GM23338 (cell line): ENCODE results near the gene LCN10. TPM values are rescaled to one million over a fixed set of nuclear protein-coding genes. Genes with fewer than 3 reads are reported as not detected.

Experiments used
- ATAC-seq: fragments of 200-7000 bp; cut with Tn5 transposase; 3 replicates; pipeline ENCODE4 v1.9.1; 2020
- DNase-seq: peaks from one replicate; pipeline ENCODE4 v3.0.0-alpha.2; 2015; ENCODE audit warnings: low spot score
- H2AFZ ChIP-seq: fragments of 200-600 bp; sonication (generic); 2 replicates; pipeline ENCODE4 v1.8.0; 2016; ENCODE audit warnings: antibody characterized with exemption, mild to moderate bottlenecking, moderate library complexity
- H3F3A ChIP-seq: fragments of 200-600 bp; sonication (generic); replicated peaks from 2 replicates; pipeline ENCODE4 v1.8.0; 2017; ENCODE audit warnings: antibody characterized with exemption, mixed run types, low read depth
- H3K27ac ChIP-seq: fragments of 200-600 bp; sonication (generic); 2 replicates; pipeline ENCODE4 v1.6.1; 2016; ENCODE audit warnings: low read depth
- H3K27me3 ChIP-seq: fragments of 200-600 bp; sonication (generic); 2 replicates; pipeline ENCODE4 v1.8.0; 2016; ENCODE audit warnings: mild to moderate bottlenecking, mixed run types, moderate library complexity; ENCODE audit not compliant: insufficient read depth
- H3K36me3 ChIP-seq: fragments of 200-600 bp; sonication (generic); 2 replicates; pipeline ENCODE4 v1.8.0; 2016; ENCODE audit warnings: mild to moderate bottlenecking; ENCODE audit not compliant: insufficient read depth
- H3K4me1 ChIP-seq: fragments of 200-600 bp; sonication (generic); 2 replicates; pipeline ENCODE4 v1.8.0; 2016; ENCODE audit warnings: mild to moderate bottlenecking, moderate library complexity; ENCODE audit not compliant: insufficient read depth
- H3K4me2 ChIP-seq: fragments of 200-600 bp; sonication (generic); 2 replicates; pipeline ENCODE4 v1.7.1; 2017; ENCODE audit warnings: mixed run types
- H3K4me3 ChIP-seq: fragments of 200-600 bp; sonication (generic); 2 replicates; pipeline ENCODE4 v1.6.1; 2016; ENCODE audit warnings: mixed run types
- H3K79me2 ChIP-seq: fragments of 200-600 bp; sonication (generic); replicated peaks from 2 replicates; pipeline ENCODE4 v1.8.0; 2017; ENCODE audit warnings: mild to moderate bottlenecking; ENCODE audit not compliant: insufficient read depth
- H3K9me2 ChIP-seq: fragments of 200-600 bp; sonication (generic); 2 replicates; pipeline ENCODE4 v1.8.0; 2017; ENCODE audit not compliant: insufficient read depth
- H4K20me1 ChIP-seq: fragments of 200-600 bp; sonication (generic); replicated peaks from 2 replicates; pipeline ENCODE4 v1.8.0; 2017; ENCODE audit warnings: mild to moderate bottlenecking; ENCODE audit not compliant: insufficient read depth
- H3K27ac Mint-ChIP-seq: 2 replicates; pipeline ENCODE4 v1.8.0; 2020; ENCODE audit warnings: inconsistent platforms, mild to moderate bottlenecking, moderate library complexity, mixed read lengths
- H3K27me3 Mint-ChIP-seq: 3 replicates; pipeline ENCODE4 v1.8.0; 2022; ENCODE audit warnings: low read depth, mild to moderate bottlenecking, moderate library complexity, mixed read lengths, inconsistent platforms; ENCODE audit not compliant: insufficient read depth, poor library complexity
- H3K36me3 Mint-ChIP-seq: 3 replicates; pipeline ENCODE4 v1.8.0; 2021; ENCODE audit warnings: low read depth, mild to moderate bottlenecking, inconsistent platforms, moderate library complexity, mixed read lengths
- H3K4me1 Mint-ChIP-seq: 3 replicates; pipeline ENCODE4 v1.8.0; 2020; ENCODE audit warnings: mild to moderate bottlenecking, inconsistent platforms, mixed read lengths
- H3K4me3 Mint-ChIP-seq: 3 replicates; pipeline ENCODE4 v1.8.0; 2021; ENCODE audit warnings: moderate library complexity, mild to moderate bottlenecking, inconsistent platforms, mixed read lengths
- H3K9me3 Mint-ChIP-seq: 3 replicates; pipeline ENCODE4 v1.8.0; 2020; ENCODE audit warnings: moderate library complexity, mild to moderate bottlenecking, inconsistent platforms, mixed read lengths
- CREB1 ChIP-seq: fragments of 250-450 bp; sonication (Bioruptor Pico); IDR thresholded peaks from 2 replicates; pipeline ENCODE4 v1.5.0; 2020; ENCODE audit warnings: low read depth, mild to moderate bottlenecking, moderate library complexity
- EZH2 ChIP-seq: fragments of 200-600 bp; sonication (generic); IDR thresholded peaks from one replicate; pipeline ENCODE4 v1.8.0; 2017; ENCODE audit warnings: antibody characterized with exemption, mild to moderate bottlenecking, low read depth; ENCODE audit not compliant: unreplicated experiment
- EZH2phosphoT487 ChIP-seq: fragments of 200-600 bp; sonication (generic); IDR thresholded peaks from one replicate; pipeline ENCODE4 v1.8.1; 2018; ENCODE audit warnings: antibody characterized with exemption; ENCODE audit not compliant: unreplicated experiment
- POLR2AphosphoS5 ChIP-seq: IDR thresholded peaks from 2 replicates; pipeline ENCODE4 v1.6.1; 2016; ENCODE audit warnings: antibody characterized with exemption, low read depth
- STAT1 ChIP-seq: IDR thresholded peaks from one replicate; pipeline ENCODE4 v1.6.1; 2016; ENCODE audit warnings: antibody characterized with exemption; ENCODE audit not compliant: unreplicated experiment
- polyA plus RNA-seq: library from polyadenylated mRNA; unstranded; fragments of >200 nt; fragmentation: Nextera tagmentation; extraction: Ambion mirVana; gene quantifications from 2 replicates; pipeline ENCODE4 v1.2.1, GENCODE V29; 2016
- total RNA-seq: library from RNA; depleted of rRNA; stranded (reverse); fragments of >200 nt; shearing (Covaris generic); gene quantifications from 2 replicates; pipeline ENCODE4 v1.2.3, GENCODE V29; 2014
- TF ChIP-seq, protein P1 (sequence below): fragments of 250-450 bp; sonication (Bioruptor Pico); IDR thresholded peaks from 2 replicates; pipeline ENCODE4 v1.5.0; 2020; ENCODE audit warnings: mild to moderate bottlenecking, moderate library complexity
- TF ChIP-seq, protein P2 (sequence below), 2 experiments: fragments of 200-600 bp in 1 of 2; sonication (generic) in 1 of 2; conservative IDR thresholded peaks; 2 replicates each; pipeline versions ENCODE4 v1.5.1 to v1.6.1; 2016 to 2017; ENCODE audit warnings: antibody characterized with exemption in 2 of 2, low read depth in 2 of 2, mild to moderate bottlenecking in 2 of 2, moderate library complexity in 1 of 2

The LCN10 gene
- total and polyA plus RNA-seq, 2 experiments from 2014 or later = 0.45 to 0.74 TPM

DNA sequence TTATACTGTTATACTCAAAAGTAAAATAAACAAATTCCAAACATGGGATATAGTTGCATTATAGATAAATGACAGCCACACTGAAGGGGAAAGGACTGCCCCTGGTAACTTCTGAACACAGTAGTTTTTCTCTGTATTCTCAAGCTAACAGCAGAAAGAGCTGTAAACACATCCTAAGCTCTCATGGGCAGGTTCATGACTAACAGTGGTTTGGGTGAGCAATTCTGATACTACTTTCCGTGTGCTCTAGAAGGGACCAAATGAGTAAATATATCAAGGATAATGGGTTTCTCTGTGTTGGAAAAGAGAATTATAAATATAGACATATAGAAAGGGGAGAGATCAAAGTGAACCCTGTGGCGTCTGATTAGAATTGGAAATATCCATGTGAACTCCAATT, 7.8 kb upstream of the LCN10 start (continued):
- TF ChIP-seq, protein P1, sequence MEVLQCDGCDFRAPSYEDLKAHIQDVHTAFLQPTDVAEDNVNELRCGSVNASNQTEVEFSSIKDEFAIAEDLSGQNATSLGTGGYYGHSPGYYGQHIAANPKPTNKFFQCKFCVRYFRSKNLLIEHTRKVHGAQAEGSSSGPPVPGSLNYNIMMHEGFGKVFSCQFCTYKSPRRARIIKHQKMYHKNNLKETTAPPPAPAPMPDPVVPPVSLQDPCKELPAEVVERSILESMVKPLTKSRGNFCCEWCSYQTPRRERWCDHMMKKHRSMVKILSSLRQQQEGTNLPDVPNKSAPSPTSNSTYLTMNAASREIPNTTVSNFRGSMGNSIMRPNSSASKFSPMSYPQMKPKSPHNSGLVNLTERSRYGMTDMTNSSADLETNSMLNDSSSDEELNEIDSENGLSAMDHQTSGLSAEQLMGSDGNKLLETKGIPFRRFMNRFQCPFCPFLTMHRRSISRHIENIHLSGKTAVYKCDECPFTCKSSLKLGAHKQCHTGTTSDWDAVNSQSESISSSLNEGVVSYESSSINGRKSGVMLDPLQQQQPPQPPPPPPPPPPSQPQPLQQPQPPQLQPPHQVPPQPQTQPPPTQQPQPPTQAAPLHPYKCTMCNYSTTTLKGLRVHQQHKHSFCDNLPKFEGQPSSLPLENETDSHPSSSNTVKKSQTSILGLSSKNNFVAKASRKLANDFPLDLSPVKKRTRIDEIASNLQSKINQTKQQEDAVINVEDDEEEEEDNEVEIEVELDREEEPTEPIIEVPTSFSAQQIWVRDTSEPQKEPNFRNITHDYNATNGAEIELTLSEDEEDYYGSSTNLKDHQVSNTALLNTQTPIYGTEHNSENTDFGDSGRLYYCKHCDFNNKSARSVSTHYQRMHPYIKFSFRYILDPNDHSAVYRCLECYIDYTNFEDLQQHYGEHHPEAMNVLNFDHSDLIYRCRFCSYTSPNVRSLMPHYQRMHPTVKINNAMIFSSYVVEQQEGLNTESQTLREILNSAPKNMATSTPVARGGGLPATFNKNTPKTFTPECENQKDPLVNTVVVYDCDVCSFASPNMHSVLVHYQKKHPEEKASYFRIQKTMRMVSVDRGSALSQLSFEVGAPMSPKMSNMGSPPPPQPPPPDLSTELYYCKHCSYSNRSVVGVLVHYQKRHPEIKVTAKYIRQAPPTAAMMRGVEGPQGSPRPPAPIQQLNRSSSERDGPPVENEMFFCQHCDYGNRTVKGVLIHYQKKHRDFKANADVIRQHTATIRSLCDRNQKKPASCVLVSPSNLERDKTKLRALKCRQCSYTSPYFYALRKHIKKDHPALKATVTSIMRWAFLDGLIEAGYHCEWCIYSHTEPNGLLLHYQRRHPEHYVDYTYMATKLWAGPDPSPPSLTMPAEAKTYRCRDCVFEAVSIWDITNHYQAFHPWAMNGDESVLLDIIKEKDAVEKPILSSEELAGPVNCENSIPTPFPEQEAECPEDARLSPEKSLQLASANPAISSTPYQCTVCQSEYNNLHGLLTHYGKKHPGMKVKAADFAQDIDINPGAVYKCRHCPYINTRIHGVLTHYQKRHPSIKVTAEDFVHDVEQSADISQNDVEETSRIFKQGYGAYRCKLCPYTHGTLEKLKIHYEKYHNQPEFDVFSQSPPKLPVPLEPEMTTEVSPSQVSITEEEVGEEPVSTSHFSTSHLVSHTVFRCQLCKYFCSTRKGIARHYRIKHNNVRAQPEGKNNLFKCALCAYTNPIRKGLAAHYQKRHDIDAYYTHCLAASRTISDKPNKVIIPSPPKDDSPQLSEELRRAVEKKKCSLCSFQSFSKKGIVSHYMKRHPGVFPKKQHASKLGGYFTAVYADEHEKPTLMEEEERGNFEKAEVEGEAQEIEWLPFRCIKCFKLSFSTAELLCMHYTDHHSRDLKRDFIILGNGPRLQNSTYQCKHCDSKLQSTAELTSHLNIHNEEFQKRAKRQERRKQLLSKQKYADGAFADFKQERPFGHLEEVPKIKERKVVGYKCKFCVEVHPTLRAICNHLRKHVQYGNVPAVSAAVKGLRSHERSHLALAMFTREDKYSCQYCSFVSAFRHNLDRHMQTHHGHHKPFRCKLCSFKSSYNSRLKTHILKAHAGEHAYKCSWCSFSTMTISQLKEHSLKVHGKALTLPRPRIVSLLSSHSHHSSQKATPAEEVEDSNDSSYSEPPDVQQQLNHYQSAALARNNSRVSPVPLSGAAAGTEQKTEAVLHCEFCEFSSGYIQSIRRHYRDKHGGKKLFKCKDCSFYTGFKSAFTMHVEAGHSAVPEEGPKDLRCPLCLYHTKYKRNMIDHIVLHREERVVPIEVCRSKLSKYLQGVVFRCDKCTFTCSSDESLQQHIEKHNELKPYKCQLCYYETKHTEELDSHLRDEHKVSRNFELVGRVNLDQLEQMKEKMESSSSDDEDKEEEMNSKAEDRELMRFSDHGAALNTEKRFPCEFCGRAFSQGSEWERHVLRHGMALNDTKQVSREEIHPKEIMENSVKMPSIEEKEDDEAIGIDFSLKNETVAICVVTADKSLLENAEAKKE = no peak

DNA sequence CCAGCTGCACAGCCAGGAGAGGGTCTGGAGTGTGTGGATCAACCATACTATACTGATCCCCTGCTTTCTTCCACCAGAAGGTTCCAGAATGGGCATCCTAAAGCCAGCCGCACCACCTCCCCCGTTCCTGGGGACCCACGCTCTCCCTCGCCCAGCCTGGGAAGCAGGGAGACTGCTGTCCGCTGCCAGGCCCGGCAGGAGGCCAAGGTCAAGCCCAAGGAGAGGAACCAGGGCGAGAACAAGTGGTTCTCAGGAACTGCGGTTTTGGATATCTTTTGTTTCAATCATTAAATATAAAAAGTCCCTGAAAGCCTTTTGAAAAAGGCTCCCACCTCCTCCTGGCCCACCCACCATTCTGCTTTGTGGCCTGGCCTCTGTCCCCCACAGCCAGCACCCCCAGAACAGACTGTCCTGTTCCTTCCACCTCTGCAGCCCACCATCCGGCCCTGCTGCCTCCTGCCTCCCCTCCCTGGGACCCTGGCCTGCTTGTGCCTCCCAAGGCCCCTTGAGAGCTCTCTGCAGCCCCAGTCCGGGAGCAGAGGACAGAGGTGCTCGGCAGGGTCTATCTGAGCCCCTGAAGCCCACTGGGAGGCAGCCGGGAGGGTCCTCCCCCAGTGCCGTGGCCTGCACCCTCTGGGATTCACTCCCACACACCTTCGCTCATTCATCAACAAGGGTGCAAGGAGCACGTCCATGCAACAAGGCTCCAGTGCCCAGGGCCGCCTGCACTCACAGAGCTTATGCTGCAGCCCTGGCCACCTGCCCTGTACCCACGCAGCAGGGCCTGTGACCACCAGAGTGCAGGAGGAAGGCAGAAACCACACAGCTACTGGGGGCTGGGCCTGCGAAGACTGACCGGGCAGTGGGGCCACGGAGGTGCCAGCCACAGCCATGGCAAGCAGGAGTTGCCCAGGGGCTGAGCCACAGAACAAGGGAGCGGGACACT, 6.2 kb upstream of the LCN10 start:
- no peaks in the 10 kb centered on the region for H3K4me1 Mint-ChIP-seq
- ATAC-seq (no peak), DNase-seq (no peak)
- no peak overlapping the region for H3K4me2 ChIP-seq
- H3K36me3 Mint-ChIP-seq = peaks cover 3% of the 10 kb centered on the region; the same call in 2 of the 3 replicates
- H3K27ac Mint-ChIP-seq = no peak overlapping the region
- no peak overlapping the region for H3K4me3 Mint-ChIP-seq
- H4K20me1 ChIP-seq = no peaks in the 10 kb centered on the region
- no peaks in the 10 kb centered on the region for H3F3A ChIP-seq
- no peaks in the 10 kb centered on the region for H3K4me1 ChIP-seq
- H3K27me3 Mint-ChIP-seq = peaks cover 2% of the 10 kb centered on the region
- no peak overlapping the region for H3K27ac ChIP-seq
- no peaks in the 10 kb centered on the region for H3K9me2 ChIP-seq
- no peaks in the 10 kb centered on the region for H3K79me2 ChIP-seq
- H3K4me3 ChIP-seq = no peak overlapping the region
- no peaks in the 10 kb centered on the region for H3K36me3 ChIP-seq
- TF ChIP-seq CREB1 (CRISPR knock-in tag) = no peak
- no peak for TF ChIP-seq POLR2AphosphoS5
- TF ChIP-seq EZH2phosphoT487 = no peak
- no peak for TF ChIP-seq STAT1
- TF ChIP-seq EZH2 = no peak
- TF ChIP-seq, protein P2, sequence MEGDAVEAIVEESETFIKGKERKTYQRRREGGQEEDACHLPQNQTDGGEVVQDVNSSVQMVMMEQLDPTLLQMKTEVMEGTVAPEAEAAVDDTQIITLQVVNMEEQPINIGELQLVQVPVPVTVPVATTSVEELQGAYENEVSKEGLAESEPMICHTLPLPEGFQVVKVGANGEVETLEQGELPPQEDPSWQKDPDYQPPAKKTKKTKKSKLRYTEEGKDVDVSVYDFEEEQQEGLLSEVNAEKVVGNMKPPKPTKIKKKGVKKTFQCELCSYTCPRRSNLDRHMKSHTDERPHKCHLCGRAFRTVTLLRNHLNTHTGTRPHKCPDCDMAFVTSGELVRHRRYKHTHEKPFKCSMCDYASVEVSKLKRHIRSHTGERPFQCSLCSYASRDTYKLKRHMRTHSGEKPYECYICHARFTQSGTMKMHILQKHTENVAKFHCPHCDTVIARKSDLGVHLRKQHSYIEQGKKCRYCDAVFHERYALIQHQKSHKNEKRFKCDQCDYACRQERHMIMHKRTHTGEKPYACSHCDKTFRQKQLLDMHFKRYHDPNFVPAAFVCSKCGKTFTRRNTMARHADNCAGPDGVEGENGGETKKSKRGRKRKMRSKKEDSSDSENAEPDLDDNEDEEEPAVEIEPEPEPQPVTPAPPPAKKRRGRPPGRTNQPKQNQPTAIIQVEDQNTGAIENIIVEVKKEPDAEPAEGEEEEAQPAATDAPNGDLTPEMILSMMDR (conservative IDR thresholded peaks at IDR 0.05; ENCODE audit: low read depth in 2 of 2) = no peak
- H3K9me3 Mint-ChIP-seq = peaks cover 16% of the 10 kb centered on the region
- H3K27me3 ChIP-seq = no peaks in the 10 kb centered on the region
- no peak overlapping the region for H2AFZ ChIP-seq
